Vagina (tissue), 2 donors: Measurements from ENCODE around the gene PCDHGA3.

Experiments used
- CTCF ChIP-seq, 3 experiments: fragments of 450-650 bp in 2 of 3; fragments of 200-600 bp in 1 of 3; sonication (generic) in 1 of 3; IDR thresholded peaks; one replicate each; pipeline ENCODE4 v1.5.1; 2017 to 2019; ENCODE audit warnings: antibody characterized with exemption in 3 of 3, mild to moderate bottlenecking in 2 of 3, moderate library complexity in 2 of 3
- POLR2A ChIP-seq, 2 donors: fragments of 450-650 bp; IDR thresholded peaks; one replicate each; pipeline ENCODE4 v1.6.1; 2017; ENCODE audit warnings: antibody characterized with exemption in 2 of 2, mild to moderate bottlenecking in 2 of 2, moderate library complexity in 2 of 2
- POLR2AphosphoS5 ChIP-seq, 2 donors: sonication (generic); formaldehyde crosslinking; IDR thresholded peaks; one replicate each; pipeline ENCODE4 v1.9.0; 2017; ENCODE audit warnings: antibody characterized with exemption in 2 of 2, mild to moderate bottlenecking in 2 of 2, low read depth in 1 of 2; ENCODE audit not compliant: insufficient read depth in 1 of 2

GRCh38 chr5:141349917-141350619, 6.4 kb downstream of the PCDHGA3 start, which contains the start of gene PCDHGB1:
- TF ChIP-seq CTCF (IDR thresholded peaks at IDR 0.05), result no peak
- no peak for TF ChIP-seq POLR2A (IDR thresholded peaks at IDR 0.05)
- TF ChIP-seq POLR2AphosphoS5 (IDR thresholded peaks at IDR 0.05; ENCODE audit: insufficient read depth in 1 of 2, low read depth in 1 of 2), result no peak
